ENCODE results near the gene FAM171A1. TPM values are rescaled to one million over a fixed set of nuclear protein-coding genes. Genes with fewer than 3 reads are reported as not detected.

Gene FAM171A1
- polyA plus RNA-seq, 6 donors from 2014 or later = 0.05 to 0.86 (median 0.31) TPM; not detected in 3

DNA sequence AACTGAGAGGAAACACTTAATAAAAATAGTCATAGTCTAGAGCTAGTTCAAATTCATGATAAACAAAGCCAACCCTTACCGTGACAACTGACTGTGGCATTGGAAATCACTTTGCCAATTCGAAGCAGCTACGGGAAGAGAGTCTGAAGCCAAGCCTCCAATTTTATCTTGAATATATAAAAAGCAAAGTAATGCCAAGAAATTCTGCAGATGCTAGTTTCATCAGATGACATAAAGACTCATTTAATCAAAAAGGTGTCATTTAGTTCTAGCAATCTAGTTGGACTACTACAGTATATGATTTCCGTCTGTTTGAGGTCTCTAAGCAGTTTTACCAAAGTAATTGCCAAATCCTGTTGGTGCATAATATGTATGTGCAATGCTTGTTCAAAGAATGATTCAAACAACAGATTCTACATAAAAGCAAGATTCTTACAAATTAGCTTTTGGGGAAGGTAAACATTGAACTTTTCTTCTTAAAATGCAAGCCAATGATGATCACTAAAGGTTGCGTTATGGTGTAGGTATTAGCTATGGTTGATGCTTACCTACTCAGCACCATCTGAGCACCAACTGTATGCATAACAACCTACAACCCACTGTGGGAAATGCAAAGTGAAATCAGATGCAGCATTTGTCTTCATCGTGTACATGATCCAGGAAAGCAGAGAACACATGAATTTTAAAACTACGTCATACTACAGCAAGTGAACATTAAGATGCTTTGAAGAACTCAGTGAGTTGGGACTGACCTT is 2.8 kb downstream of the FAM171A1 start:
- no peak for ATAC-seq (ENCODE audit: low read depth in 2 of 2)
- Mint-ChIP-seq H3K9me3 (peaks cover 0 to 6% (median 2%) of the 10 kb centered on the region in 7 donors), H3K36me3 (peaks cover 0 to 6% of the 10 kb centered on the region in 2 donors), H3K27me3 (peaks cover 45 to 75% (median 65%) of the 10 kb centered on the region in 3 donors), H3K27ac (no peak overlapping the region), H3K4me1 (peaks cover 0 to 11% (median 8%) of the 10 kb centered on the region in 3 donors), H3K4me3 (peak overlapping the region in 2 of 8 donors; percentile 1 to 3)
- DNase-seq = no peak

GRCh38 chr10:15367296-15368085 is 3.6 kb downstream of the FAM171A1 start:
- H3K27me3 Mint-ChIP-seq = peaks cover 47 to 75% (median 65%) of the 10 kb centered on the region in 3 donors
- no peak overlapping the region for H3K27ac Mint-ChIP-seq
- ATAC-seq (ENCODE audit: low read depth in 2 of 2) (no peak), DNase-seq (no peak)
- peaks cover 0 to 6% of the 10 kb centered on the region in 2 donors for H3K36me3 Mint-ChIP-seq
- peaks cover 0 to 8% (median 2%) of the 10 kb centered on the region in 7 donors for H3K9me3 Mint-ChIP-seq
- no peak overlapping the region for H3K4me3 Mint-ChIP-seq
- peaks cover 0 to 11% (median 8%) of the 10 kb centered on the region in 3 donors for H3K4me1 Mint-ChIP-seq

- H3K9me3 Mint-ChIP-seq = peaks cover 0 to 8% (median 0%) of the 10 kb centered on the region in 7 donors
- peaks cover 0 to 3% (median 0%) of the 10 kb centered on the region in 3 donors for H3K4me1 Mint-ChIP-seq
- ATAC-seq (ENCODE audit: low read depth in 2 of 2) (no peak), DNase-seq (no peak)
- H3K4me3 Mint-ChIP-seq = no peak overlapping the region
- H3K27ac Mint-ChIP-seq = no peak overlapping the region
- H3K36me3 Mint-ChIP-seq = peaks cover 0 to 6% of the 10 kb centered on the region in 2 donors
- peaks cover 44 to 79% (median 69%) of the 10 kb centered on the region in 3 donors for H3K27me3 Mint-ChIP-seq
Observed at GRCh38 chr10:15365692-15366091, 5.4 kb downstream of the FAM171A1 start.

DNA sequence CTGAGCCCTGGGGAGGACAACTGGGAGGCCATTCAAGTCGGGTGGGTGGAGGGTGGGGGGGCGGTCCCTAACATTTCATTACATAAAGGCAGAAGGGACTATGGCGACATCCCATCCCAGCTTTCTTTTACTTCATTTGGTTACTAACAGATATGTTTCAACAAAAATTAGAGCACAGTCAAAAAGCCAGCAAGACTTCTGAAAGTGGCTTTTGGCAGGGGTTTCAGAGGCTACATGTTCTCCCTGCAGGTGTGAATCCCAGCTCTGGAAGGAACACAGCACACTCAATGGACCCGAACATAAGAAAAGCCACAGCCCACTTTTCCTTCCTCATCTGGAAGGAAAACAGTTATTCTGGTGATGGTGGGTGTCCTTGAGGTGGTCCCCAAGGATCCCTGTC is 7.1 kb downstream of the FAM171A1 start:
- no peak overlapping the region for H3K27ac Mint-ChIP-seq
- no peak overlapping the region for H3K4me3 Mint-ChIP-seq
- no peak for DNase-seq
- H3K27me3 Mint-ChIP-seq = peaks cover 38 to 73% (median 57%) of the 10 kb centered on the region in 3 donors
- no peak for ATAC-seq (ENCODE audit: low read depth in 2 of 2)
- peaks cover 0 to 2% (median 0%) of the 10 kb centered on the region in 3 donors for H3K4me1 Mint-ChIP-seq
- peaks cover 0 to 6% of the 10 kb centered on the region in 2 donors for H3K36me3 Mint-ChIP-seq
- H3K9me3 Mint-ChIP-seq = peaks cover 0 to 8% (median 0%) of the 10 kb centered on the region in 7 donors

DNA sequence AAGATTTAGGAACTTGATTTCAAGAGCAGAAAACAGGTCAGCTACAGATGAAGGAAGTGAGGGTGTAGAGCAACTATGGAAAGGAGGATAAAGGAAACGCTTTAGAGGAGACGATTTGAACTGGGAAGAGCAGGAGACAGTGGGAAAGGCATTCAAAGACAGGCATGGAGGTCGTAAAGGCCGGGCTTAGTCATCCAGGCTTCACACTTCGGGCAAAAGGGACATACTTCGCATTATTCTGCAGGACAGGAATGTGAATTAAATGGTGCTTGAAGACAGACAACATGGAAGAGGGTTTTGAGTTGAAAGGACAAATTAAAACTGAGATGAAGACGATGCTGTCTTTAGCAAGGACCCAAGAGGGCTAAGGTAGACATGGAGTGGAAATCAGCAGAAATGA is 8.1 kb downstream of the FAM171A1 start:
- peaks cover 29 to 64% (median 48%) of the 10 kb centered on the region in 3 donors for H3K27me3 Mint-ChIP-seq
- DNase-seq (no peak), ATAC-seq (ENCODE audit: low read depth in 2 of 2) (no peak)

GRCh38 chr10:15361131-15361530 is 10.0 kb downstream of the FAM171A1 start:
- no peak overlapping the region for H3K4me3 Mint-ChIP-seq
- peaks cover 26 to 57% (median 55%) of the 10 kb centered on the region in 3 donors for H3K27me3 Mint-ChIP-seq
- DNase-seq = no peak
- ATAC-seq (ENCODE audit: low read depth in 2 of 2) = no peak
- peaks cover 0 to 2% (median 0%) of the 10 kb centered on the region in 3 donors for H3K4me1 Mint-ChIP-seq
- peaks cover 0 to 6% of the 10 kb centered on the region in 2 donors for H3K36me3 Mint-ChIP-seq
- no peak overlapping the region for H3K27ac Mint-ChIP-seq
- peaks cover 0 to 8% (median 0%) of the 10 kb centered on the region in 7 donors for H3K9me3 Mint-ChIP-seq

More for the DNA sequence above, 8.1 kb downstream of the FAM171A1 start:
- Mint-ChIP-seq H3K4me1 (peaks cover 0 to 2% (median 0%) of the 10 kb centered on the region in 3 donors), H3K4me3 (no peak overlapping the region), H3K27ac (no peak overlapping the region), H3K36me3 (peaks cover 0 to 6% of the 10 kb centered on the region in 2 donors), H3K9me3 (peaks cover 0 to 8% (median 0%) of the 10 kb centered on the region in 7 donors)

- H3K9me3 Mint-ChIP-seq = peaks cover 0 to 8% (median 0%) of the 10 kb centered on the region in 7 donors
- ATAC-seq (ENCODE audit: low read depth in 2 of 2) = no peak
- H3K27ac Mint-ChIP-seq = no peak overlapping the region
- peaks cover 26 to 57% (median 54%) of the 10 kb centered on the region in 3 donors for H3K27me3 Mint-ChIP-seq
- H3K4me1 Mint-ChIP-seq = peaks cover 0 to 2% (median 0%) of the 10 kb centered on the region in 3 donors
- H3K4me3 Mint-ChIP-seq = no peak overlapping the region
- peaks cover 0 to 6% of the 10 kb centered on the region in 2 donors for H3K36me3 Mint-ChIP-seq
- DNase-seq = no peak
Observed at GRCh38 chr10:15360566-15360965, 10.5 kb downstream of the FAM171A1 start.

GRCh38 chr10:15353471-15354017 is 17.5 kb downstream of the FAM171A1 start:
- Mint-ChIP-seq H3K4me1 (no peaks in the 10 kb centered on the region), H3K4me3 (no peak overlapping the region), H3K9me3 (peaks cover 0 to 5% (median 0%) of the 10 kb centered on the region in 7 donors), H3K27me3 (peaks cover 20 to 36% (median 32%) of the 10 kb centered on the region in 3 donors), H3K36me3 (no peaks in the 10 kb centered on the region), H3K27ac (no peak overlapping the region)
- DNase-seq (no peak), ATAC-seq (ENCODE audit: low read depth in 2 of 2) (no peak)

DNA sequence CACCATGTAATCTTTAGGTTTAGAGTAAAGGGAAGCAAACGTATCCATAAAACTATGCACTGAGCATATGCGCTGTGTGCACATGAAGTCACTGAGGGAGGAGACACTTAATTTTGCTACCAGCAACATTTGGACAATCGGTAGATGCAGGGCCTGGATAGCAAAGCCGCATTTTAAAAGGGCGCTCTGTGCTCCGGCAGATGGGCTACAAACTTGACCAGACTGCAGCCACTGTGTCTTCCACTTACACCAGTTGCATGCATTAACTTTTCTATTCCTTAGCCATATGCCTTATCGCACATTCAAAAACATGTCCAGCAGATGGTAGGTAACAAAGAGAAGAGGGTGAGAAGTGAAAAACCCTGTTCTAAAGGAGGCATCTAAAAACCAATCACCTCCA is 18.3 kb downstream of the FAM171A1 start:
- no peak for ATAC-seq (ENCODE audit: low read depth in 2 of 2)
- peaks cover 0 to 5% (median 0%) of the 10 kb centered on the region in 7 donors for H3K9me3 Mint-ChIP-seq
- no peaks in the 10 kb centered on the region for H3K36me3 Mint-ChIP-seq
- peaks cover 20 to 36% (median 32%) of the 10 kb centered on the region in 3 donors for H3K27me3 Mint-ChIP-seq
- DNase-seq = no peak
- H3K4me3 Mint-ChIP-seq = no peak overlapping the region
- no peak overlapping the region for H3K27ac Mint-ChIP-seq
- H3K4me1 Mint-ChIP-seq = no peaks in the 10 kb centered on the region

GRCh38 chr10:15352201-15352600 is 18.9 kb downstream of the FAM171A1 start:
- ATAC-seq (ENCODE audit: low read depth in 2 of 2) = no peak
- DNase-seq = no peak

DNA sequence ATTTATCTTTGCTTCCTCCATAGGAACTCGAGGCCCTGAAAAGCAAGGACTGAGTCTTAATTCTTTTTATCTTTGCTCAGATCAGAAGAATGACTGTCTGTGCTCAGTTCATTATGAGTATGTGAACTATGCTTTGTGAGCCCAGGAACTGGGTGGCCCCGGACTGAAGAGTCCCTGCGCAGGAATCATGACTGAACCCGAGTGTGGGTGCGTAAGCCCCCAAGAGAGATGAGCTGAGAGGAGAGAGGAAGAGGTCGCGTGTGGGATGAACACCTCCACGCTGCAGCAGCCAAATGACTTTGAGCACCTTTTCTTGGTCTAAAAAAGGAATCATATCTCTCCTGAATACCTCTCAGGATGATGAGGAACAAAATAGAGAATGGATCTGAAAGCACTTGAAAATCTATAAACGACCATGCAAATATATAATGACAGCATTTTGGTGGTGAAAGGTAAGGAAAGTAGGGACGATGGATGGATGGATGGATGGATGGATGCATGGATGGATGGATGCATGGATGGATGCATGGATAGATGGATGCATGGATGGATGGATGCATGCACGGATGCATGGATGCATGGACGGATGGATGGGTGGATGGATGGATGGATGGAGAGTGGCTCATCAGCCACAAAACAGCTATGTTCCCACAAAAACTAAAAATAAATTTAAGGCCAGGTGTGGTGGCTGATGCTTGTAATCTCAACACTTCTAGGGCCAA is 19.8 kb downstream of the FAM171A1 start:
- no peak for DNase-seq

More at GRCh38 chr10:15352201-15352600, 18.9 kb downstream of the FAM171A1 start:
- H3K4me3 Mint-ChIP-seq = no peak overlapping the region
- no peak overlapping the region for H3K27ac Mint-ChIP-seq
- peaks cover 20 to 36% (median 32%) of the 10 kb centered on the region in 3 donors for H3K27me3 Mint-ChIP-seq
- no peaks in the 10 kb centered on the region for H3K4me1 Mint-ChIP-seq
- H3K36me3 Mint-ChIP-seq = no peaks in the 10 kb centered on the region
- peaks cover 0 to 5% (median 0%) of the 10 kb centered on the region in 7 donors for H3K9me3 Mint-ChIP-seq

DNA sequence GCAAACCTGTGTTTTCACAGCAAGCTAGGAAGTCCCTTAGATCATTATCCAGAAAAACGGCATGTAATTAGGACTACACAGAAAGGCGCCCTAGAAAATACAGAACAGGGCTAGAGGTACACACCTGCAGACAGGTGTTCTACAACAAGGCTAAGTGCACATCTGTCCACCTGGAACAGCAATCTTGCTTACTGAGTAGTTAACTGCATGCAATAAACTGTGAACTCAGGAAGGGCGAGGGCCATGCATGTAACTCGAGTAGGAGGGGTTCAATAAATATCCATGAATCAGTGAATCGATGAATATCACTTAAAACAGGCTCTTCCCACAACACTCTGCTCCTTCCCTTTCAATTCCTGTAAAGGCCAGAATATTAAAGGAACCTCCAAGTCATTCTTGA is 22.0 kb downstream of the FAM171A1 start:
- H3K9me3 Mint-ChIP-seq = peaks cover 0 to 3% (median 0%) of the 10 kb centered on the region in 7 donors
- DNase-seq = no peak
- no peaks in the 10 kb centered on the region for H3K36me3 Mint-ChIP-seq
- H3K4me3 Mint-ChIP-seq = peak overlapping the region in 1 of 8 donors; percentile 52
- ATAC-seq (ENCODE audit: low read depth in 2 of 2) = no peak
- peaks cover 33 to 40% (median 36%) of the 10 kb centered on the region in 3 donors for H3K27me3 Mint-ChIP-seq
- H3K4me1 Mint-ChIP-seq = no peaks in the 10 kb centered on the region
- H3K27ac Mint-ChIP-seq = no peak overlapping the region

More for the DNA sequence above, 19.8 kb downstream of the FAM171A1 start:
- Mint-ChIP-seq H3K9me3 (peaks cover 0 to 5% (median 0%) of the 10 kb centered on the region in 7 donors), H3K27ac (no peak overlapping the region), H3K36me3 (no peaks in the 10 kb centered on the region), H3K4me3 (no peak overlapping the region), H3K27me3 (peaks cover 20 to 31% (median 28%) of the 10 kb centered on the region in 3 donors), H3K4me1 (no peaks in the 10 kb centered on the region)
- ATAC-seq (ENCODE audit: low read depth in 2 of 2) = no peak

All from naive B cell (primary cell).